Measurements from ENCODE around the gene CST5.
"Not testable (repeated sequence)": the region's sequence is repeated elsewhere in the genome, so short reads cannot be mapped to it uniquely, and the experiment has no call there.

DNA sequence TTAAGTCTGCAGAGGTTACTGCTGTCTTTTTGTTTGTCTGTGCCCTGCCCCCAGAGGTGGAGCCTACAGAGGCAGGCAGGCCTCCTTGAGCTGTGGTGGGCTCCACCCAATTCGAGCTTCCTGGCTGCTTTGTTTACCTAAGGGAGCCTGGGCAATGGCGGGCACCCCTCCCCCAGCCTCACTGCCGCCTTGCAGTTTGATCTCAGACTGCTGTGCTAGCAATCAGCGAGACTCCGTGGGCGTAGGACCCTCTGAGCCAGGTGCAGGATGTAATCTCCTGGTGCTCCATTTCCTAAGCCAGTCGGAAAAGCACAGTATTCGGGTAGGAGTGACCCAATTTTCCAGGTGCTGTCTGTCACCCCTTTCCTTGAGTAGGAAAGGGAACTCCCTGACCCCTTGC, 22.8 kb upstream of the CST5 start:
- TF ChIP-seq CTCF (IDR thresholded peaks at IDR 0.05; ENCODE audit: insufficient read depth, low read depth, low read length); EZH2 (IDR thresholded peaks at IDR 0.05; ENCODE audit: insufficient read depth, low read length): not testable (repeated sequence)
